Activated T-cell treated with anti-CD3 and anti-CD28 coated beads for 48 hours (primary cell): Measurements from ENCODE around the gene PTBP1.

Source experiments
- DNase-seq: peaks from one replicate; pipeline ENCODE4 v3.0.0-alpha.2; 2020; ENCODE audit warnings: low read depth

The PTBP1 gene

GRCh38 chr19:796692-797527 lies at the start of gene PTBP1:
Gene PTBP1 (plus strand): TSS chr19:797452. CDS start chr19:797498, 46 bp downstream.
- DNase-seq = peak; percentile 99

- no peak for DNase-seq
These were observed 49.0 kb upstream of the PTBP1 start for GRCh38 chr19:748274-748598.

DNA sequence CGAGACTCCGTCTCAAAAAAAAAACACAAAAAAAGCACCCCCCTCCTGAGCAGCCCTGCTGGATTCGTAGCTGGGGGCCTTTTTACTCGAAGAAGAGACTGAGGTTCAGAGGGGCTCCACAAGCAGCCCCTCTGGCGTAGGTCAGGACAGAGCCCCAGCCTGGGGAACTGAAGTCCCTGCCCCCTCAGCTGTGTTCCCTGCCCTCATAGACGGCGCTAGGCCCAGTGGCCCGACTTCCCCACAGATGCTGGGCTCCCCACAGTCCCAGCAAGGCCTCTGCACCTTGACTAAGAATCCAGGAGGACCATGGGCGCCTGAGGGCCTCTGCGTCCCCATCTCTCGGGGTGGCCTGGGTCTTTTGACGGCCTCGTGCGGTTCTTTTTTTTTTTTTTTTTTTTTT lies 47.4 kb upstream of the PTBP1 start:
- DNase-seq = no peak

DNA sequence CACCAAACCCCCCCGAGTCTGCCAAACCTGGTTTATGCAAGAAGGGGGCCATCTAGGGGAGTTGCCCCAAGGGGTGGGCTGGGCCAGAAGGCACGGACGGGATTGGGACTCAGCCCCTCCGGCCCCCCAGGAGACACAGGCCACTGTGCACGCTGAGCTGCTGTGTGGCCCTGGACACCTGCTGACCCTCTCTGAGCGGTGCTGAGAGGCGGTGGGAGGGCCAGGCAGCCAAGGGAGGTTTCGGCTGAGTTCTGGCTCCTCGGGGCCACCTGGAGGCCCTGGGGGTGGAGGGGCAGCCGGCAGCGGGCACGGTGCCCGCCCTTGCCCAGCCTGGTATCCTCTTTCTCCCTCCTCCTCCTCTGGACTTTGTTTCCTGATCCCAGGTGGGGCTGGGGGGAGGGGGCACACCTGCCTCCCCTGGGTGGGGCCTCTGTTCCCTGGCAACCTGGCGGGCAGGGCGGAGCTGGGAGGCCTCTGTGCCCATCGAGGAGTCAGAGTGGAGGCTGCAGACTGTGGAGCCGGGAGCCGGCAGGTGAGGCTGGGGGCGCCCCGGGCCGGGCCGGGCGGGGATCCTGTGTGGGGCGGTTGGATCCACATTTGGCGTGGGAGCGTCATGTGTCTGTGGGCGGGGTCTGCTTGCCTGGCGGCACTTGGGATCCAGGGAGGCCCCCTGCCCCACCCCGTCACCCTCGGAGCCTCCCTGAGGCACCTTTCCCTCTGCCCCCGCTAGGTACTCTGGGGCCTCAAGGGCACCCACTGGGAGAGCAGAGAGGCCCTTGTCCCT lies 46.4 kb upstream of the PTBP1 start, which contains the start of gene MISP:
Gene MISP, plus strand, starts transcription at position 473 of the 784 bp plus-strand sequence. CDS start 5,835 bp downstream, outside the sequence.
- no peak for DNase-seq

- no peak for DNase-seq
These were observed 45.5 kb upstream of the PTBP1 start for GRCh38 chr19:751501-752341.

GRCh38 chr19:752652-753517 lies 44.4 kb upstream of the PTBP1 start:
- DNase-seq = no peak

DNA sequence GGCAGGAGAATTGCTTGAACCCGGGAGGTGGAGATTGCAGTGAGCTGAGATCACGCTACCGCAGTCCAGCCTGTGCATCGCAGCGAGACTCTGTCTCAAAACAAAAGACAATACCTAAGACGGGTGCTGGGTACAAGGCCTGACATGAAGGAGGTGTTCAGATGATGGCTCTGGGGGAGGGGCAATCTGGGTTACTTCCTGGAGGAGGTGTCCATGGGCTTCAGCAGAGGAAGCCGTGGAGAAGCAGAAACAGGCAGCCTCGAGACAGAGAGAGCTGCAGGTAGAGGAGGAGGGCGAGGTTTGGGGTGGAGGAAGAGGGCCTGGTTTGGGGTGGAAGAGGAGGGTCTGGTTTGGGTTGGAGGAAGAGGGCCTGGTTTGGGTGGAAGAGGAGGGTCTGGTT lies 42.7 kb upstream of the PTBP1 start:
- DNase-seq = no peak

DNA sequence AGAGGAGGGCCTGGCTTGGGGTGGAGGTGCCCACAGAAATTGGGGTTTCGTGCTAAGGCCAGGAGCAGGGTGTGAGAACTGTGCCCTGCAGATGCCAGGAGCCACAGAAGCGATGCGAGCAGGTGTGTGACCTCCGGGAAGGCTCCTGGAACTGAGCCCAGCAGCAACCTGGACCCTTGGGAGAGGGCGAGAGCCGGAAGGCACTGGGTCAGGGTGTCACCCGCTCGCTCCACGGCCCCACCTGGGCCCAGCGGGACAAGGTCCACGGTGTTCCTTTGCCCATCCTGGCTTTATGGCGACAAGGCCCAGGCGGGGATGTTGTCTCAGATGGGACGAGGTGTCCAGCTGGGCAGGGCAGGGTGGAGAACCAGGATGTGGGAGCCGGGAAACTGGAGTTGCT lies 42.2 kb upstream of the PTBP1 start:
- DNase-seq = no peak

DNA sequence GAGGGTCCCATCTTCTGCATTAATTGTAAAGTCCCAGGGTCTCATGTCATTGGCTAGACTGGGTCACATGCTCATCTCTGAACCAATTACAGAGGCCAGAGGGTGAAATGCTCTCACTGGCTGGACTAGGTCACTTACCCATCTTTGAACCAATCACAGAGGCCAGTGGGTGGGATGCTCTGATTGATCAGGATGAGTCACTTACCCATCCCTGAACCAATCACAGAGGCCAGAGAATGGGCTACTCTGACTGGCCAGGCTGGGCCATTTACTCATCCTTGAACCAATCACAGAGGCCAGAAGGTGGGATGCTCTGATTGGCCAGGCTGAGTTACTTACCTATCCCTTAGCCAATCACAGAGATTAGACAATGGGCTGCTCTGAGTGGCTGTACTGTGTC lies 41.0 kb upstream of the PTBP1 start:
- DNase-seq = peak; percentile 18

GRCh38 chr19:756821-757688 lies 40.2 kb upstream of the PTBP1 start:
- DNase-seq = no peak

DNA sequence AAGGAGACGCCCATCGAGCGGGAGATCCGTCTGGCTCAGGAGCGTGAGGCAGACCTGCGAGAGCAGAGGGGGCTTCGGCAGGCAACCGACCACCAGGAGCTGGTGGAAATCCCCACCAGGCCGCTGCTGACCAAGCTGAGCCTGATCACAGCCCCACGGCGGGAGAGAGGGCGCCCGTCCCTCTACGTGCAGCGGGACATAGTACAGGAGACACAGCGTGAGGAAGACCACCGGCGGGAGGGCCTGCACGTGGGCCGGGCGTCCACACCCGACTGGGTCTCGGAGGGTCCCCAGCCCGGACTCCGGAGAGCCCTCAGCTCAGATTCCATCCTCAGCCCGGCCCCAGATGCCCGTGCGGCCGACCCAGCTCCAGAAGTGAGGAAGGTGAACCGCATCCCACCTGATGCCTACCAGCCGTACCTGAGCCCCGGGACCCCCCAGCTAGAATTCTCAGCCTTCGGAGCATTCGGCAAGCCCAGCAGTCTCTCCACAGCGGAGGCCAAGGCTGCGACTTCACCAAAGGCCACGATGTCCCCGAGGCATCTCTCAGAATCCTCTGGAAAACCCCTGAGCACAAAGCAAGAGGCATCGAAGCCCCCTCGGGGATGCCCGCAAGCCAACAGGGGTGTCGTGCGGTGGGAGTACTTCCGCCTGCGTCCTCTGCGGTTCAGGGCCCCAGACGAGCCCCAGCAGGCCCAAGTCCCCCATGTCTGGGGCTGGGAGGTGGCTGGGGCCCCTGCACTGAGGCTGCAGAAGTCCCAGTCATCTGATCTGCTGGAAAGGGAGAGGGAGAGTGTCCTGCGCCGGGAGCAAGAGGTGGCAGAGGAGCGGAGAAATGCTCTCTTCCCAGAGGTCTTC lies 39.2 kb upstream of the PTBP1 start:
- no peak for DNase-seq

- no peak for DNase-seq
These were observed 34.1 kb upstream of the PTBP1 start for GRCh38 chr19:763181-763580.

DNA sequence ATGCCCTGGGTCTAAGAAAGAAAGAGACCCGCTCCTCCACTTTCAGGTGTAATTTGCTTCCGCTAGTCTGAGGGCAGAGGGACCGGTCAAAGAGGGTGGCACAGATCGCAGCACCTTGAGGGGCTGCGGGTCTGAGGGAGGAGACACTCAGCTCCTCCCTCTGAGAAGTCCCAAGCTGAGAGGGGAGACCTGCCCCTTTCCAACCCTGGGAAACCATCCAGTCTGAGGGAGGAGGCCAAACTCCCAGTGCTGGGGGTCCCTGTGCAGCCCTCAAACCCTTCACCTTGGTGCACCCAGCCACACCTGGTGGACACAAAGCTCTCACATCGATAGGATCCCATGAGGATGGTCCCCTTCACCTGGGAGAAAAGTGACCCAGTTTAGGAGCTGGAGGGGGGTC lies 33.4 kb upstream of the PTBP1 start:
- DNase-seq = no peak

DNA sequence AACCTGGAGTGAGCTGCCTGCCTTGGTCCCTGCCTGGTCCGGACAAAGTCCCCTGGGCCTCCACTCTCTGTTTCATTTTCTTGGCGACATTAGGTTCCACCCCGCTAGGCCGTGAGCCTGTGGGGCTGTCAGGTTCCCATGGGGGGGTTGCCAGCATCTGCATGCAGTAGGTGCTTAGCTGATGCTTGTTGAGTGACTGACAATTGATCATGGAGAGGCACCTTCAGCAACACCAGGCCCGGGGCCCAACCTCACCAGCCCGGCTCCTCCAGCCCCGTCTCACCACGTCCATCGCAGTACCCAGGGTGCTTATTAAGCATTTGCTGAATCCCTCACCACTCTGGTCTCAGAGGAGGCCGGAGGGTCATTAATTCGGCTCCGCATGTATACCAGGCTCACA lies 33.0 kb upstream of the PTBP1 start:
- DNase-seq = no peak

GRCh38 chr19:765179-765738 lies 32.0 kb upstream of the PTBP1 start:
- DNase-seq = no peak

GRCh38 chr19:768424-768823 lies 28.8 kb upstream of the PTBP1 start:
- DNase-seq = no peak

- DNase-seq = no peak
These were observed 27.6 kb upstream of the PTBP1 start for GRCh38 chr19:769616-770015.

DNA sequence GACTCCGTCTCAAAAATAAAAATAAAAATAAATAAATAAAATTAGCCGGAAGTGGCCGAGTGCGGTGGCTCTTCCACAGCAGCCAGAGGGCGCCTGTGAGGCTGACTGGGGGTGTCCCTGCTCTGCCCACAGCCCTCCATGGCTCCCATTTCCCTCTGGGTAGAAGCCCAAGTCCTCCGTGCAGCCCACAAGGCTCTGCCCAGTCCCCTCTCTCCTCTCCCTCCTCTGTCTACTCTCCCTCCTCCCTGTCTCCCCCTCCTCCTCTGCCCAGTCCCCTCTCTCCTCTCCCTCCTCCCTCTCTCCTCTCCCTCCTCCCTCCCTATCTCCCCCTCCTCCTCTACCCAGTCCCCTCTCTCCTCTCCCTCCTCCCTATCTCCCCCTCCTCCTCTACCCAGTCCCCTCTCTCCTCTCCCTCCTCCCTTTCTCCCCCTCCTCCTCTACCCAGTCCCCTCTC lies 25.9 kb upstream of the PTBP1 start:
- DNase-seq = peak; percentile 30

GRCh38 chr19:772063-772462 lies 25.2 kb upstream of the PTBP1 start:
- DNase-seq = no peak
